Erythroblast (primary cell): ENCODE results near the gene HOXC10.

Source experiments
- GATA1 ChIP-seq: IDR thresholded peaks from 2 replicates; pipeline ENCODE4 v1.6.1; 2011; ENCODE audit warnings: low read depth, mild to moderate bottlenecking, control low read depth, low read length, moderate library complexity
- POLR2A ChIP-seq: IDR thresholded peaks from 2 replicates; pipeline ENCODE4 v1.6.1; 2011; ENCODE audit warnings: mild to moderate bottlenecking, low read length

DNA sequence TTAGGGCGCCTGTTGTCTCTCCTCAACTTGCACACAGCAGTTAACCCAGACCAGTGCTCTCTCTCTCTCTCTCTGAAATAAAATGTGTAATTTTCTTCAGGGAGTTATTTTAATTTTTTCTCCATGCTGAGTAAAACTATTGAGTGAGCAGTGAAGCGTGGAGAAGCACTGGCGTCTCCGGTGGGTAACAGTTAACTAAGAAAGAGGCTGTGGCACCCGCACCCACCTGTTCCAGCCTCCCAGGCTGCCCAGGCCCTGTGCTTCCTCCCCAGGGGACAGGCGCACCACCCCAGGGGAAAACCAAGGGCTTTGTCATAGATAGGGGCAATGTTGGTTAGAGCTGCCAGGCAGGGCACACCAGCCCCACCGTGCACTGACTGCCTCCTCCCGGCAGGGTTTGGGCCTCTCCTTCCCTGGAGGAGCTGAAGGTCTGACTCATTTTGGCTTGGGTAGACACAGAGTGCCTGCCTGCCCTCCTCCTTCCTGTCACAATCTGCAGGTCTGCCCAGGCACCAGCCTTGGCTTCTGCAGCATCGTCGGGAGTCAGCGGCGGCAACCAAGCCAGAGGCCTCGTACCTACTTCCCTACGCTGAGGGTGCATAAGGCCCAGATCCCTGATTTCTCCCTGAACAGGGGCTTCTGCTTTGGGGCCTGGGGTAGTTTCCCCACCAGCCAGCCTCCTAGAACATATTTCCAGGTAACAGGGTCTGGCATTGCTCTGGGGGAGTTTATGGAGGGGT lies 51.8 kb downstream of the HOXC10 start:
- TF ChIP-seq POLR2A (no peak), GATA1 (no peak)
